ENCODE data around the gene CYP2F1. TPM values are rescaled to one million over a fixed set of nuclear protein-coding genes. Genes with fewer than 3 reads are reported as not detected.
A peak's percentile ranks its signal among the peaks of the same experiment; 100 is the strongest.
"Not testable (repeated sequence)": the region's sequence is repeated elsewhere in the genome, so short reads cannot be mapped to it uniquely, and the experiment has no call there.

The CYP2F1 gene
- total and polyA plus RNA-seq, 8 donors = 0.30 TPM; not detected in 7

DNA sequence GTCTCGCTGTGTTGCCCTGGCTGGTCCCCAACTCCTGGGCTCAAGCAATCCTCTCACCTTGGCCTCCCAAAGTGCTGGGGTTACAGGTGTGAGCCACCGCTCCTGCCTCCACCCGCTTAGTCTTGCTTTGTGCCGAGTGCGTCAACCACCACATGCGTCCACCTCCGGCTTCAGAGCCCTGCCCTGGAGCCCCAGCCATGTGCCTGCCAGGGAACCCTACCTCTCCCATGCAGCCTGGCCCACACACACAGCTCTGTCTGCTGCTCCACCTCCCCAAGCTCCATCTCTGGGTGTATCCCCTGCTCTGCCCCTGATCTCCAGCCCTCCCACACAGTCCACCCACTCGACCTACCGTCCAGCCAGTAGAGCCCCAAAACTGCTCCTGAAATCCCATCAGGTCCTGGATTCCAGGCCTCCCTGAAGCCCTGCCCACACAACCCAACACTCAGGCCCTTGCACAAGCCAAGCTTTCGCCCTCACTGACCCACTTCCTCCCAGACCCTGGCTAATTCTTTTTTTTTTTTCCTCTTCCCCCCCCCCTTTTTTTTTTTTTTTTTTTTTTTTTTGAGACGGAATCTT, 9.6 kb downstream of the CYP2F1 start:
- Histone ChIP-seq H3K27ac (no peak overlapping the region), H3K27me3 (peaks cover 0 to 9% (median 0%) of the 10 kb centered on the region in 3 donors), H3K4me3 (no peak overlapping the region), H3K4me1 (peaks cover 5 to 13% (median 9%) of the 10 kb centered on the region in 4 donors), H3K36me3 (no peaks in the 10 kb centered on the region), H3K9me3 (no peaks in the 10 kb centered on the region)
- TF ChIP-seq, protein P1, sequence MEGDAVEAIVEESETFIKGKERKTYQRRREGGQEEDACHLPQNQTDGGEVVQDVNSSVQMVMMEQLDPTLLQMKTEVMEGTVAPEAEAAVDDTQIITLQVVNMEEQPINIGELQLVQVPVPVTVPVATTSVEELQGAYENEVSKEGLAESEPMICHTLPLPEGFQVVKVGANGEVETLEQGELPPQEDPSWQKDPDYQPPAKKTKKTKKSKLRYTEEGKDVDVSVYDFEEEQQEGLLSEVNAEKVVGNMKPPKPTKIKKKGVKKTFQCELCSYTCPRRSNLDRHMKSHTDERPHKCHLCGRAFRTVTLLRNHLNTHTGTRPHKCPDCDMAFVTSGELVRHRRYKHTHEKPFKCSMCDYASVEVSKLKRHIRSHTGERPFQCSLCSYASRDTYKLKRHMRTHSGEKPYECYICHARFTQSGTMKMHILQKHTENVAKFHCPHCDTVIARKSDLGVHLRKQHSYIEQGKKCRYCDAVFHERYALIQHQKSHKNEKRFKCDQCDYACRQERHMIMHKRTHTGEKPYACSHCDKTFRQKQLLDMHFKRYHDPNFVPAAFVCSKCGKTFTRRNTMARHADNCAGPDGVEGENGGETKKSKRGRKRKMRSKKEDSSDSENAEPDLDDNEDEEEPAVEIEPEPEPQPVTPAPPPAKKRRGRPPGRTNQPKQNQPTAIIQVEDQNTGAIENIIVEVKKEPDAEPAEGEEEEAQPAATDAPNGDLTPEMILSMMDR (IDR thresholded peaks at IDR 0.05) = no peak
- TF ChIP-seq POLR2AphosphoS5 (IDR thresholded peaks at IDR 0.05) = no peak
- TF ChIP-seq EP300 (IDR thresholded peaks at IDR 0.05) = no peak
- no peak for TF ChIP-seq POLR2A (IDR thresholded peaks at IDR 0.05)
- 88 to 91% (median 90%) methylated on average over 10 to 11 of the region's 11 CpGs for WGBS, 5 donors
- intact Hi-C loops (cut with DNase I; ENCODE audit: low total_unique reads) = loop anchor here (10.0 kb wide), 1 partner anchor 131 kb away; no protein-coding TSS in a partner anchor
- no peak for DNase-seq

DNA sequence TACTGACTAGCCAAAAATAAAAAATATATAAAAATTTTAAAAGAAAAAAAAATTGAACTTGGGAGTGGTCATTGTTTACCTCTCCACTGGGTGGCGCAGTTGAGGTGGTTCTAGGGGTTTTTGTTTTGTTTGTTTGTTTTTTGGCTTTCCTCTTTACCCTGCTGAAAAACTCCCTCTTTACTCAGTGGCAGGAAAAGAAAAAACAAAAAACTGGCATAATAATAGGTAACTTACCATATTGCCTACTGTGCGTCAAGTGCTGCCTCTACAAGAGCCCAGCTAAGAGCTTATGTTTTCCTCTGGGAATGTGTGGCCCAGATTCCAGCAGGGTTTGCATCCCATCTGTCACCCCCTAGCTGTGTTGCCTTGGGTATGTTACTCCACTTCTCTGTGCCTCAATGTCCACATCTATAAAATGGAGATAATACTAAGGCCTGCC, 12.6 kb downstream of the CYP2F1 start:
- peaks cover 5 to 13% (median 9%) of the 10 kb centered on the region in 4 donors for H3K4me1 ChIP-seq
- not testable (repeated sequence) for H3K36me3 ChIP-seq, H3K27ac ChIP-seq, H3K4me3 ChIP-seq, H3K9me3 ChIP-seq, H3K27me3 ChIP-seq
- peak in 1 of 2 donors; percentile 30 for DNase-seq
- TF ChIP-seq, protein P1 (IDR thresholded peaks at IDR 0.05) = peak in 5 of 7 experiments; percentile 23 to 70 (median 35)
- WGBS, 5 donors = 41 to 56% (median 44%) methylated on average over 2 of the region's 2 CpGs
- intact Hi-C loops (cut with DNase I; ENCODE audit: low total_unique reads) = loop anchor here (10.0 kb wide), 1 partner anchor 128 kb away; no protein-coding TSS in a partner anchor

DNA sequence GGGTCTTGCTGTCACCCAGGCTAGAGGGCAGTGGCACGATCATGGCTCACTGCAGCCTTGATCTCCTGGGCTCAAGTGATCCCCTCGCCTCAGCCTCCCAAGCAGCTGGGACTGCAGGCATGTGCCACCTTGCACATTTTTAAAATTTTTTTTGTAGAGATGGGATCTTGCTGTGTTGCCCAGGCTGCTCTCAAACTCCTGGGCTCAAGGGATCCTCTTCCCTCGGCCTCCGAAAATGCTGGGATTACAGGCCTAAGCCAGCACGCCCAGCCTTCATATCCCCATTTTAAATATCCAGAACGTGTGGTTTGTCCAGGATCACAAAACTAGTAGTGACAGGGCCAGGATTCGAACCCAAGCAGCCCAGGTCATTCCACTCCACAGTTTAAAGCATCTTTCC, 13.1 kb downstream of the CYP2F1 start:
- WGBS, 5 donors = 76 to 82% (median 79%) methylated on average over 7 of the region's 7 CpGs
- not testable (repeated sequence) for H3K36me3 ChIP-seq, DNase-seq, H3K4me3 ChIP-seq, H3K9me3 ChIP-seq, H3K27me3 ChIP-seq
- intact Hi-C loops (cut with DNase I; ENCODE audit: low total_unique reads) = loop anchor here (10.0 kb wide), 1 partner anchor 127 kb away; no protein-coding TSS in a partner anchor
- Histone ChIP-seq H3K4me1 (peaks cover 5 to 13% (median 9%) of the 10 kb centered on the region in 4 donors), H3K27ac (peak overlapping the region in 1 of 5 donors; percentile 28)

DNA sequence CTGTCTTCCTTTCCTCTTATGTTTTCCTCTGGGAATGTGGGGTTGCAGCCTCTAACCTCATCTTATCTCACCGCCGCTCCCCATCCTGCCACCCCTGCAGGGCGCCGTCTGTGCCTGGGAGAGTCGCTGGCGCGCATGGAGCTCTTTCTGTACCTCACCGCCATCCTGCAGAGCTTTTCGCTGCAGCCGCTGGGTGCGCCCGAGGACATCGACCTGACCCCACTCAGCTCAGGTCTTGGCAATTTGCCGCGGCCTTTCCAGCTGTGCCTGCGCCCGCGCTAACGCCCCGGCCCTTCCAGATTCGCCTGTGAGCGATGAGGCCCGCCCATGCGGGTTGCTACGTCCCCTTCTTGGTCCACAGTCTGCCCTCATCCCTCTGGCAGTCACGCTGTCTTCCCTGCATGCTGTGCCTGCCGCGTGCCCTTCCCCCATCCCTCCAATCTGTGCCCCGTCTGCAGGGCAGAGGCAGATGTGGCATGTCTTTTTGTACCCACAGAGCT, 13.6 kb downstream of the CYP2F1 start:
- H3K27ac ChIP-seq = peak overlapping the region in 1 of 5 donors; percentile 28
- H3K36me3 ChIP-seq, H3K27me3 ChIP-seq, H3K4me3 ChIP-seq, H3K9me3 ChIP-seq: not testable (repeated sequence)
- peak; percentile 82 to 94 for DNase-seq
- TF ChIP-seq, protein P1 (IDR thresholded peaks at IDR 0.05) = peak in 3 of 7 experiments; percentile 12 to 28 (median 20)
- peak in 1 of 3 donors; percentile 29 for TF ChIP-seq POLR2AphosphoS5 (IDR thresholded peaks at IDR 0.05)
- WGBS, 5 donors = 0 to 4% (median 1%) methylated on average over 15 to 29 of the region's 29 CpGs; no CpG with 5 or more reads in 1 of the 5 donors
- peaks cover 5 to 13% (median 9%) of the 10 kb centered on the region in 4 donors for H3K4me1 ChIP-seq
- intact Hi-C loops (cut with DNase I; ENCODE audit: low total_unique reads) = loop anchor here (10.0 kb wide), 1 partner anchor 127 kb away; no protein-coding TSS in a partner anchor

DNA sequence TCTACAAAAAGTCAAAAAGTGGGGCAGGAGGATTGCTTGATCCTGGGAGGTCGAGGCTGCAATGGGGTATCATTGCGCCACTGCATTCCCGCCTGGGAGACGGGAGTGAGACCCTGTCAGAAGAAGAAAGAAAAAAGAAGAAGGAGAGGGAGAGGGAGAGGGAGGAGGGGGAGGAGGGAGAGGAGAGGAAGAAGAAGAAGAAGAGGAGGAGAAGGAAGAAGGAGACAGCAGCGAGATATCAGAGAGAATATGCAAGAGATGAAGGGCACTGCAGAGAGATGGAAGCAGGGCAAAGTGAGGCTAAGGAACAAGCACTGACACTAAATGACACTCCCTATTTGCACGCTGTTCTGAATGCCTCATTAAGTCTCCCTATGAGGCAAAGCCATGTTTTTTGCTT, 14.5 kb downstream of the CYP2F1 start:
- Histone ChIP-seq H3K27ac (no peak overlapping the region), H3K9me3 (no peaks in the 10 kb centered on the region), H3K27me3 (no peaks in the 10 kb centered on the region), H3K4me3 (no peak overlapping the region), H3K36me3 (no peaks in the 10 kb centered on the region), H3K4me1 (peaks cover 5 to 17% (median 9%) of the 10 kb centered on the region in 4 donors)
- 74 to 88% (median 82%) methylated on average over 6 of the region's 6 CpGs for WGBS, 5 donors
- no peak for DNase-seq
- intact Hi-C loops (cut with DNase I; ENCODE audit: low total_unique reads) = loop anchor here (10.0 kb wide), 1 partner anchor 126 kb away; no protein-coding TSS in a partner anchor
- TF ChIP-seq, protein P1 (IDR thresholded peaks at IDR 0.05) = no peak
- TF ChIP-seq POLR2A (IDR thresholded peaks at IDR 0.05) = no peak
- TF ChIP-seq EP300 (IDR thresholded peaks at IDR 0.05) = no peak
- TF ChIP-seq POLR2AphosphoS5 (IDR thresholded peaks at IDR 0.05) = no peak
